ENCODE results near the gene S100A16. TPM values are rescaled to one million over a fixed set of nuclear protein-coding genes. Genes with fewer than 3 reads are reported as not detected.
A peak's percentile ranks its signal among the peaks of the same experiment; 100 is the strongest.

S100A16 gene
- total RNA-seq, 2 donors from 2014 or later = 20.1 to 42.5 TPM

DNA sequence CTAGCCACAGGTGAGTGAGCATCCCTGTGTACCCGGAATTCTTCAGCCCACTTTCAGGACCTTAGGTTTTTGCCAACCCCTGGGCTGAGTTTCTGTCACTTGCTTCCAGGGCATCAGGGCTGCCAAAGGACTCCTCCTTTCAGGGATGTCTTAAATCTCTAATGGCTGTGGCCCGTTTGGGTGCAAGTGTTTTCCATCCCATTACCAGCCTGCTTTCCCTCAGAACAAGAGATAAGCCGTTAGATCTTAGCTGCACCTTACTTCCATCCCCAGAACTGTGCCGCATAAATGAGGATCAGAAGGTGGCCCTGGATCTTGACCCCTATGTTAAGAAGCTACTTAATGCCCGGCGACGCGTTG lies 46.2 kb upstream of the S100A16 start:
- H3K4me3 ChIP-seq = peak overlapping the region; percentile 16 to 92
- H3K27me3 ChIP-seq = no peaks in the 10 kb centered on the region
- WGBS, 2 donors = 7 to 29% methylated on average over 8 of the region's 8 CpGs
- ATAC-seq = no peak
- intact Hi-C loops (cut with DNase I) = no loop called here
- H3K27ac ChIP-seq = peak overlapping the region; percentile 91 to 99 (median 93)
- TF ChIP-seq, protein P1, sequence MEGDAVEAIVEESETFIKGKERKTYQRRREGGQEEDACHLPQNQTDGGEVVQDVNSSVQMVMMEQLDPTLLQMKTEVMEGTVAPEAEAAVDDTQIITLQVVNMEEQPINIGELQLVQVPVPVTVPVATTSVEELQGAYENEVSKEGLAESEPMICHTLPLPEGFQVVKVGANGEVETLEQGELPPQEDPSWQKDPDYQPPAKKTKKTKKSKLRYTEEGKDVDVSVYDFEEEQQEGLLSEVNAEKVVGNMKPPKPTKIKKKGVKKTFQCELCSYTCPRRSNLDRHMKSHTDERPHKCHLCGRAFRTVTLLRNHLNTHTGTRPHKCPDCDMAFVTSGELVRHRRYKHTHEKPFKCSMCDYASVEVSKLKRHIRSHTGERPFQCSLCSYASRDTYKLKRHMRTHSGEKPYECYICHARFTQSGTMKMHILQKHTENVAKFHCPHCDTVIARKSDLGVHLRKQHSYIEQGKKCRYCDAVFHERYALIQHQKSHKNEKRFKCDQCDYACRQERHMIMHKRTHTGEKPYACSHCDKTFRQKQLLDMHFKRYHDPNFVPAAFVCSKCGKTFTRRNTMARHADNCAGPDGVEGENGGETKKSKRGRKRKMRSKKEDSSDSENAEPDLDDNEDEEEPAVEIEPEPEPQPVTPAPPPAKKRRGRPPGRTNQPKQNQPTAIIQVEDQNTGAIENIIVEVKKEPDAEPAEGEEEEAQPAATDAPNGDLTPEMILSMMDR (IDR thresholded peaks at IDR 0.05) = no peak
- no peak for TF ChIP-seq POLR2A (IDR thresholded peaks at IDR 0.05)
- no peaks in the 10 kb centered on the region for H3K9me3 ChIP-seq
- H3K36me3 ChIP-seq (replicated peaks in 1 of 2; ENCODE audit: insufficient read depth in 1 of 2, low read depth in 2 of 2) = peaks cover 3 to 25% of the 10 kb centered on the region in 2 donors
- peaks cover 18% of the 10 kb centered on the region for H3K4me1 ChIP-seq
- no peak for DNase-seq

DNA sequence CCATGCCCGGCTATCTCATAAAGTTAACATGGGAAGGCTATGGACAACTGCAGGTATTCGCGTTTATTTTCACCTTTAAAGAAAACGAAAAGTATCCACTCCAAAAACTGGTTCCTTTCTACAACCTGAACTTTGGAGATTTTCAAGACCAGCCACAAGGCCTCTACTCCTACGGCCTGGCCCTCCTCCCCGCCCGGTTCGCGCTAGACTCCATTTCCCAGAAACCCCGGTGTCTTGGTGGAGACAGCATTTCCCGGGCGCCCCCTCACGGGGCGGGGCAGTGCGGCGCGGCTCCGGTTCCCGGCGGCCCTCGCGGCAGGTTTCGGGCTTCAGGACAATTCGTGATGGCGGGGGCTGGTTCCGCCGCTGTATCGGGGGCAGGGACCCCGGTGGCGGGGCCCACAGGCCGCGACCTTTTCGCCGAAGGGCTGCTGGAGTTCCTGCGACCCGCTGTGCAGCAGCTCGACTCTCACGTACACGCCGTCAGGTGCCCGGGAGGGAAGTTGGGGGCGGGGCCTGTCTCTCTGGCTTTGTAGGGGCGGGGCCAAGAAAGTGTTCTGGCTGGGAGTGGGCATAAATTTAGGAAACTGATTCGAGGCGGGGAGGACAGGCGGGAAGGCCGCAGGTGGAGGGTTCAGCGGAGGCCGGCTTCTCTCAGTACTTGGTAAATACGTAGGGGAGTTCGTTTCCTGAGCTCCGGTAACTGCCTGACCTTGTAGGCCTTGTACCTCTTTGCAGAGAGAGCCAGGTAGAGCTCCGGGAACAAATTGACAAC lies 45.6 kb upstream of the S100A16 start, which contains the start of gene SNAPIN:
Gene SNAPIN, plus strand, starts transcription at position 304 of the 775 bp plus-strand sequence. Its CDS starts 41 bp downstream, at position 345.
- H3K36me3 ChIP-seq (replicated peaks in 1 of 2; ENCODE audit: insufficient read depth in 1 of 2, low read depth in 2 of 2) = peaks cover 0 to 19% of the 10 kb centered on the region in 2 donors
- DNase-seq = peak; percentile 91 to 94 (median 92)
- peak within 1 kb of the TSS; percentile 91 to 99 (median 93) for H3K27ac ChIP-seq
- H3K9me3 ChIP-seq = no peaks in the 10 kb centered on the region
- 2 to 7% methylated on average over 14 to 53 of the region's 53 CpGs for WGBS, 2 donors
- TF ChIP-seq, protein P1 (IDR thresholded peaks at IDR 0.05) = peak in 3 of 7 experiments; percentile 20 to 34 (median 22)
- peak; percentile 40 to 71 (median 60) for TF ChIP-seq POLR2A (IDR thresholded peaks at IDR 0.05)
- H3K4me3 ChIP-seq = peak within 1 kb of the TSS; percentile 16 to 92
- H3K4me1 ChIP-seq = peaks cover 19% of the 10 kb centered on the region
- intact Hi-C loops (cut with DNase I) = no loop called here
- peak; percentile 97 for ATAC-seq
- no peaks in the 10 kb centered on the region for H3K27me3 ChIP-seq

DNA sequence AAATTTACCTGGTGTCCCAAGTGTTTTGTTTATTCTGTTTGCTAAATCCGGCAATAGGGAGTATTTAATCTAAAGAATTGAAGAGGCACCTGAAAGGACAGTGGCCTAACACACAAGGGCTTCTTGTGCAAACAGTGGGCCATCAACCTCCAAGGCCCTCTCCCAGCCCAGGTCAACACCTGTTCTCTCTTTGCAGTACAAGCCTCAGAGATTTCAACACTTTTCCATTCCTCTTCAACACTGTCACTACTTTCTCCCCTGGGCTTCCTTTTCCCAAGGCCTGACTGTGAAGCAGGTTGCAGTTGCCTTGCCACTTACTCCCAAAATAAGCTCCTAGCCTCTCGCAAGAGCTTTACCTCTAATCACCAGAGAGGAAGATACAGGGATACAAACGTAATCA lies 42.4 kb upstream of the S100A16 start:
- no peaks in the 10 kb centered on the region for H3K9me3 ChIP-seq
- ATAC-seq (no peak), DNase-seq (no peak)
- no peak overlapping the region for H3K4me3 ChIP-seq
- H3K4me1 ChIP-seq = peaks cover 36% of the 10 kb centered on the region
- WGBS, 2 donors = 67 to 71% methylated on average over 3 of the region's 3 CpGs
- no peaks in the 10 kb centered on the region for H3K36me3 ChIP-seq (replicated peaks in 1 of 2; ENCODE audit: insufficient read depth in 1 of 2, low read depth in 2 of 2)
- peak overlapping the region in 1 of 4 donors; percentile 34 for H3K27ac ChIP-seq
- no peaks in the 10 kb centered on the region for H3K27me3 ChIP-seq
- intact Hi-C loops (cut with DNase I) = no loop called here
- no peak for TF ChIP-seq POLR2A (IDR thresholded peaks at IDR 0.05)
- TF ChIP-seq, protein P1 (IDR thresholded peaks at IDR 0.05) = no peak

DNA sequence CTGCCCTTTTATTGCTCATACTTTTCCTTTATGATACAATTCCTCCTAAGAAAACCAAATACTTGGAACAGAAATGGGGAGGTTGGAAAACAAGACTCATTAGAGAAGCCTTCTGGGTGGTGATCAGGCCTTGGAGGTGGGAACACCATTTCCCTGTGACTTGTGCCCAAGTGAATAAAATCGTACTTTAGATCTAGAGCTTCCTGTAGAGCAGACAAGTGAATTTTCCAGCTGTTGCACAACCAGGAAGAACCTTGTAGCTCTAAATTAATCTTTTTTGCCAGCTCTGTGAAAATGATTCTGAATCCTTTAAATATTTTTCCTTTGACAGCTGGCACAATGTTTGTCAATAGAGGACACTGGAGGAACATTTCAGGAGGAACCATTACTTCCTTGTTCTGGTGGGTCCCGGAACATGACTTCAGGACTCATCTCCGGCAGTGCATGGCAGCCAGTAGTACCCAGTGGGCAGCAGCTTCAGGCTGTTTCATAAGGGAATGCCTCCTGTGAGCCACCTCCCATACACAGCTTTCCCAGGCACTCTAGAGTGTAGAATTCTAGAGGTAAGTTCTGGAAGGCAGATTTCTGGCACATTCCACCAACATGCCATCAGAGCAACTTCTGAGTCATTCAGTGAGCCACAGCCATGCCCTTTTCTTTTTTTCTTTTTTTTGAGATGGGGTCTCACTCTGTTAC lies 40.0 kb upstream of the S100A16 start:
- DNase-seq = peak in 3 of 4 donors; percentile 33 to 70 (median 63)
- Histone ChIP-seq H3K4me3 (no peak overlapping the region), H3K27ac (peak overlapping the region; percentile 75 to 92 (median 83)), H3K9me3 (no peaks in the 10 kb centered on the region), H3K4me1 (peaks cover 44% of the 10 kb centered on the region), H3K36me3 (replicated peaks in 1 of 2; ENCODE audit: insufficient read depth in 1 of 2, low read depth in 2 of 2) (no peaks in the 10 kb centered on the region), H3K27me3 (no peaks in the 10 kb centered on the region)
- ATAC-seq = peak; percentile 49
- peak in 1 of 3 donors; percentile 20 for TF ChIP-seq POLR2A (IDR thresholded peaks at IDR 0.05)
- TF ChIP-seq, protein P1 (IDR thresholded peaks at IDR 0.05) = no peak
- intact Hi-C loops (cut with DNase I) = no loop called here
- 20 to 39% methylated on average over 2 to 3 of the region's 3 CpGs for WGBS, 2 donors

All from body of pancreas (tissue), 4 donors.